ENCODE results near the gene ST14.

Gene ST14

GRCh38 chr11:130180491-130180890 lies 20.9 kb downstream of the ST14 start:
- H3K27me3 ChIP-seq (ENCODE audit: low read depth, low read length): no peaks in the 10 kb centered on the region
- peaks cover 4 to 17% of the 10 kb centered on the region in 2 donors for H3K4me1 ChIP-seq (ENCODE audit: control insufficient read depth in 1 of 2, insufficient read depth in 2 of 2, low read length in 2 of 2)
- peak overlapping the region; percentile 73 for H3K27ac ChIP-seq (ENCODE audit: low read length)
- H3K9me3 ChIP-seq (ENCODE audit: control insufficient read depth in 1 of 2, low read length in 2 of 2): no peaks in the 10 kb centered on the region
- H3K36me3 ChIP-seq (ENCODE audit: control insufficient read depth in 1 of 2, insufficient read depth in 2 of 2, low read length in 2 of 2): no peaks in the 10 kb centered on the region
- no peak overlapping the region for H3K4me3 ChIP-seq (ENCODE audit: low read depth in 1 of 2, low read length in 2 of 2)

GRCh38 chr11:130180896-130181294 lies 21.3 kb downstream of the ST14 start:
- Histone ChIP-seq H3K27ac (ENCODE audit: low read length) (peak overlapping the region; percentile 73), H3K4me1 (ENCODE audit: control insufficient read depth in 1 of 2, insufficient read depth in 2 of 2, low read length in 2 of 2) (peaks cover 4 to 17% of the 10 kb centered on the region in 2 donors)

GRCh38 chr11:130181295-130182272 lies 22.0 kb downstream of the ST14 start:
- Histone ChIP-seq H3K27me3 (ENCODE audit: low read depth, low read length) (no peaks in the 10 kb centered on the region), H3K36me3 (ENCODE audit: control insufficient read depth in 1 of 2, insufficient read depth in 2 of 2, low read length in 2 of 2) (no peaks in the 10 kb centered on the region), H3K4me1 (ENCODE audit: control insufficient read depth in 1 of 2, insufficient read depth in 2 of 2, low read length in 2 of 2) (peaks cover 4 to 17% of the 10 kb centered on the region in 2 donors), H3K9me3 (ENCODE audit: control insufficient read depth in 1 of 2, low read length in 2 of 2) (no peaks in the 10 kb centered on the region), H3K27ac (ENCODE audit: low read length) (peak overlapping the region; percentile 73), H3K4me3 (ENCODE audit: low read depth in 1 of 2, low read length in 2 of 2) (peak overlapping the region in 1 of 2 donors; percentile 31)

More at GRCh38 chr11:130180896-130181294, 21.3 kb downstream of the ST14 start:
- H3K4me3 ChIP-seq (ENCODE audit: low read depth in 1 of 2, low read length in 2 of 2): peak overlapping the region in 1 of 2 donors; percentile 31
- H3K9me3 ChIP-seq (ENCODE audit: control insufficient read depth in 1 of 2, low read length in 2 of 2): no peaks in the 10 kb centered on the region
- no peaks in the 10 kb centered on the region for H3K36me3 ChIP-seq (ENCODE audit: control insufficient read depth in 1 of 2, insufficient read depth in 2 of 2, low read length in 2 of 2)
- no peaks in the 10 kb centered on the region for H3K27me3 ChIP-seq (ENCODE audit: low read depth, low read length)

- peaks cover 4 to 14% of the 10 kb centered on the region in 2 donors for H3K4me1 ChIP-seq (ENCODE audit: control insufficient read depth in 1 of 2, insufficient read depth in 2 of 2, low read length in 2 of 2)
- no peaks in the 10 kb centered on the region for H3K36me3 ChIP-seq (ENCODE audit: control insufficient read depth in 1 of 2, insufficient read depth in 2 of 2, low read length in 2 of 2)
- no peaks in the 10 kb centered on the region for H3K27me3 ChIP-seq (ENCODE audit: low read depth, low read length)
- no peak overlapping the region for H3K4me3 ChIP-seq (ENCODE audit: low read depth in 1 of 2, low read length in 2 of 2)
- H3K9me3 ChIP-seq (ENCODE audit: control insufficient read depth in 1 of 2, low read length in 2 of 2): no peaks in the 10 kb centered on the region
- no peak overlapping the region for H3K27ac ChIP-seq (ENCODE audit: low read length)
These were observed 24.5 kb downstream of the ST14 start for GRCh38 chr11:130183878-130184610.

- Histone ChIP-seq H3K27ac (ENCODE audit: low read length) (no peak overlapping the region), H3K4me3 (ENCODE audit: low read depth in 1 of 2, low read length in 2 of 2) (no peak overlapping the region), H3K36me3 (ENCODE audit: control insufficient read depth in 1 of 2, insufficient read depth in 2 of 2, low read length in 2 of 2) (no peaks in the 10 kb centered on the region), H3K4me1 (ENCODE audit: control insufficient read depth in 1 of 2, insufficient read depth in 2 of 2, low read length in 2 of 2) (no peaks in the 10 kb centered on the region), H3K9me3 (ENCODE audit: control insufficient read depth in 1 of 2, low read length in 2 of 2) (no peaks in the 10 kb centered on the region), H3K27me3 (ENCODE audit: low read depth, low read length) (no peaks in the 10 kb centered on the region)
These were observed 27.5 kb downstream of the ST14 start for GRCh38 chr11:130187096-130187495.

GRCh38 chr11:130188047-130188446 lies 28.5 kb downstream of the ST14 start:
- Histone ChIP-seq H3K36me3 (ENCODE audit: control insufficient read depth in 1 of 2, insufficient read depth in 2 of 2, low read length in 2 of 2) (no peaks in the 10 kb centered on the region), H3K4me1 (ENCODE audit: control insufficient read depth in 1 of 2, insufficient read depth in 2 of 2, low read length in 2 of 2) (no peaks in the 10 kb centered on the region), H3K27me3 (ENCODE audit: low read depth, low read length) (no peaks in the 10 kb centered on the region), H3K27ac (ENCODE audit: low read length) (no peak overlapping the region), H3K4me3 (ENCODE audit: low read depth in 1 of 2, low read length in 2 of 2) (no peak overlapping the region), H3K9me3 (ENCODE audit: control insufficient read depth in 1 of 2, low read length in 2 of 2) (no peaks in the 10 kb centered on the region)

GRCh38 chr11:130188585-130189347 lies 29.2 kb downstream of the ST14 start:
- Histone ChIP-seq H3K27ac (ENCODE audit: low read length) (no peak overlapping the region), H3K9me3 (ENCODE audit: control insufficient read depth in 1 of 2, low read length in 2 of 2) (no peaks in the 10 kb centered on the region), H3K4me1 (ENCODE audit: control insufficient read depth in 1 of 2, insufficient read depth in 2 of 2, low read length in 2 of 2) (no peaks in the 10 kb centered on the region), H3K27me3 (ENCODE audit: low read depth, low read length) (no peaks in the 10 kb centered on the region), H3K36me3 (ENCODE audit: control insufficient read depth in 1 of 2, insufficient read depth in 2 of 2, low read length in 2 of 2) (no peaks in the 10 kb centered on the region), H3K4me3 (ENCODE audit: low read depth in 1 of 2, low read length in 2 of 2) (no peak overlapping the region)

GRCh38 chr11:130189492-130190210 lies 30.1 kb downstream of the ST14 start:
- no peak overlapping the region for H3K4me3 ChIP-seq (ENCODE audit: low read depth in 1 of 2, low read length in 2 of 2)
- H3K36me3 ChIP-seq (ENCODE audit: control insufficient read depth in 1 of 2, insufficient read depth in 2 of 2, low read length in 2 of 2): no peaks in the 10 kb centered on the region
- H3K27ac ChIP-seq (ENCODE audit: low read length): peak overlapping the region; percentile 74
- no peaks in the 10 kb centered on the region for H3K27me3 ChIP-seq (ENCODE audit: low read depth, low read length)
- no peaks in the 10 kb centered on the region for H3K9me3 ChIP-seq (ENCODE audit: control insufficient read depth in 1 of 2, low read length in 2 of 2)
- H3K4me1 ChIP-seq (ENCODE audit: control insufficient read depth in 1 of 2, insufficient read depth in 2 of 2, low read length in 2 of 2): no peaks in the 10 kb centered on the region

GRCh38 chr11:130190371-130190881 lies 30.8 kb downstream of the ST14 start:
- Histone ChIP-seq H3K9me3 (ENCODE audit: control insufficient read depth in 1 of 2, low read length in 2 of 2) (no peaks in the 10 kb centered on the region), H3K27me3 (ENCODE audit: low read depth, low read length) (no peaks in the 10 kb centered on the region), H3K27ac (ENCODE audit: low read length) (peak overlapping the region; percentile 74), H3K4me3 (ENCODE audit: low read depth in 1 of 2, low read length in 2 of 2) (no peak overlapping the region), H3K36me3 (ENCODE audit: control insufficient read depth in 1 of 2, insufficient read depth in 2 of 2, low read length in 2 of 2) (no peaks in the 10 kb centered on the region), H3K4me1 (ENCODE audit: control insufficient read depth in 1 of 2, insufficient read depth in 2 of 2, low read length in 2 of 2) (no peaks in the 10 kb centered on the region)

- Histone ChIP-seq H3K4me1 (ENCODE audit: control insufficient read depth in 1 of 2, insufficient read depth in 2 of 2, low read length in 2 of 2) (no peaks in the 10 kb centered on the region), H3K4me3 (ENCODE audit: low read depth in 1 of 2, low read length in 2 of 2) (no peak overlapping the region), H3K9me3 (ENCODE audit: control insufficient read depth in 1 of 2, low read length in 2 of 2) (no peaks in the 10 kb centered on the region), H3K36me3 (ENCODE audit: control insufficient read depth in 1 of 2, insufficient read depth in 2 of 2, low read length in 2 of 2) (no peaks in the 10 kb centered on the region), H3K27me3 (ENCODE audit: low read depth, low read length) (no peaks in the 10 kb centered on the region), H3K27ac (ENCODE audit: low read length) (no peak overlapping the region)
These were observed 32.3 kb downstream of the ST14 start for GRCh38 chr11:130191896-130192295.

Measured in muscle layer of duodenum (tissue), 2 donors.